ENCODE measurements around the gene RNF166.

GRCh38 chr16:88676502-88677242 lies 29.5 kb downstream of the RNF166 start:
- no peak for TF ChIP-seq CTCF (IDR thresholded peaks at IDR 0.05 in 4 of 5, conservative IDR thresholded peaks at IDR 0.05 in 1 of 5)
- no peak for TF ChIP-seq POLR2A (IDR thresholded peaks at IDR 0.05)
